Measurements from ENCODE around the gene CLNK. TPM values are rescaled to one million over a fixed set of nuclear protein-coding genes. Genes with fewer than 3 reads are reported as not detected.

CLNK gene, protein sequence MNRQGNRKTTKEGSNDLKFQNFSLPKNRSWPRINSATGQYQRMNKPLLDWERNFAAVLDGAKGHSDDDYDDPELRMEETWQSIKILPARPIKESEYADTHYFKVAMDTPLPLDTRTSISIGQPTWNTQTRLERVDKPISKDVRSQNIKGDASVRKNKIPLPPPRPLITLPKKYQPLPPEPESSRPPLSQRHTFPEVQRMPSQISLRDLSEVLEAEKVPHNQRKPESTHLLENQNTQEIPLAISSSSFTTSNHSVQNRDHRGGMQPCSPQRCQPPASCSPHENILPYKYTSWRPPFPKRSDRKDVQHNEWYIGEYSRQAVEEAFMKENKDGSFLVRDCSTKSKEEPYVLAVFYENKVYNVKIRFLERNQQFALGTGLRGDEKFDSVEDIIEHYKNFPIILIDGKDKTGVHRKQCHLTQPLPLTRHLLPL
- not detected in 2 replicates for total RNA-seq

DNA sequence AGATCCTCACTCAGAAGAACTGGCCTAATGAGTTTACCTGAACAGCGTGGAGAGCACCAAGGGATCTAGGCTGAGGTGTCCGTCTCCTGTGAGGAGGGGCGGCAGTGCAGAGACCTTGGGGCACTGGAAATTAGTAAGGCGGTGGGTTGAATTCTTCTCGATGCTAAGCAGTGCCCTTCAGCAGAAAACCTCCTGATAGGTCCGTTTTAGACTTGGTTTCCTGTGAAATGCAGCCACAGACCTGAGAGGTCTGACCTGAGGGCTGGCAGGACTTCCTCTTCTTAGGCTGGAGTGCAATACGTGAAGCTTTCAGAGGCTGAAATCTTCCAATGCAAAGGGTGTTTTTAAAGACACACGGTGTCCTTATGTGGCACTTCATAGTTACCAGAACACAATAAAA lies at the start of gene CLNK:
CLNK (minus strand) TSS at position 138 of the 400 bp plus-strand sequence. CDS start 16,899 bp downstream, outside the sequence.

DNA sequence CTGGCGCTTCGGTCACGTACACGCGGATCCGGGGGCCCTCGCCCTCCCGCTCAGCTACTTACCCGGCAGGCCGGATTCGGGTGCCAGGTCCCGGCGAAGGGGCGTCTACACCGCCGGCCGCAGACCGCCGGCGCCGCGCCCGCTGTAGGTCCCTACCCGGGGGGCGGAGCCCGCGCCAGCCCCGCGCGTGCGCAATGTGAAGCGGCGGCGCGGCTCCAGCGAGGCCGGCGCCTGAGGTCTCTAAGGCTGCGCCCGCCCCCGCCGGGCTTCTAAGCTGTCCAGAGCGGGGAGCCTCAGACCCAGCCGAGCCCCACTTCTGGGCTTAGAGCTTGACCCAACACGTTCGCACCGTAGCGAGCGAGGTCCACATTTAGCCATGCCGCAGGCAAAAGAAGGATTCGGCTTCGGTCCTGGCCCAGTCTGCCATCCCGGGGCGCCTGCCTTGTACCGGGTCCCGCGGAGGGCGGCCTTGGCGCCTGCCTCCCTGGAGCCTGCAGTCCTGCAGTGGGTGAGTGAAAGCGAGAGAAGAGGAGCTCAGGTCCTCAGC lies 227.2 kb downstream of the CLNK start, which contains the start of gene ZNF518B:
ZNF518B (minus strand) TSS at position 172 of the 547 bp plus-strand sequence. CDS start 11,098 bp downstream, outside the sequence.

Other genes with a start within 250 kb of the CLNK start
- gene ZNF518B, start 227.3 kb downstream of the CLNK start, total RNA-seq: 18.3 and 27.5 TPM in 2 replicates